BJ (cell line): ENCODE results near the gene PPP1R13B. TPM values are rescaled to one million over a fixed set of nuclear protein-coding genes. Genes with fewer than 3 reads are reported as not detected.

Source experiments
- CTCF ChIA-PET: fragments of 350-600 bp; formaldehyde crosslinking; extraction: SDS; loops from one replicate; lab custom pipeline; 2021; ENCODE audit warnings: antibody characterized with exemption, inconsistent platforms; lab: Yijun Ruan, JAX
- POLR2A ChIA-PET: fragments of 300-600 bp; sonication (Branson Sonifier 250); formaldehyde crosslinking; extraction: SDS; loops from one replicate; lab custom pipeline; 2021; ENCODE audit warnings: antibody characterized with exemption; lab: Charles Lee
- DNase-seq: peaks from one replicate; pipeline ENCODE4 v3.0.0-alpha.2; 2011; ENCODE audit warnings: low read depth
- H3K27me3 ChIP-seq: 2 replicates; pipeline ENCODE4 v1.6.0; 2011; ENCODE audit warnings: low read length; ENCODE audit not compliant: control insufficient read depth, insufficient read depth
- H3K36me3 ChIP-seq: 2 replicates; pipeline ENCODE4 v1.5.1; 2011; ENCODE audit warnings: low read length; ENCODE audit not compliant: control insufficient read depth, insufficient read depth
- H3K4me3 ChIP-seq: 2 replicates; pipeline ENCODE4 v1.5.1; 2011; ENCODE audit warnings: low read depth, mild to moderate bottlenecking, control low read depth, low read length
- CTCF ChIP-seq: IDR thresholded peaks from 2 replicates; pipeline ENCODE4 v1.5.1; 2011; ENCODE audit warnings: low read depth, mild to moderate bottlenecking, control low read depth, inconsistent platforms, low read length, moderate library complexity; ENCODE audit not compliant: insufficient read depth
- polyA plus RNA-seq: library from polyadenylated mRNA; depleted of rRNA; stranded (reverse); fragments of >200 nt; gene quantifications from 2 replicates; pipeline ENCODE4 v1.2.3, GENCODE V29; 2011

PPP1R13B gene
- polyA plus RNA-seq, 1 experiment, result 3.3 TPM

- DNase-seq, result no peak
- CTCF ChIA-PET, result interaction anchor here (1.6 to 2.6 kb wide), 2 partner anchors 12 to 45 kb away, joined by 4 to 6 read pairs; no protein-coding TSS in a partner anchor
These were observed 83.5 kb downstream of the PPP1R13B start for GRCh38 chr14:103763730-103764488.

GRCh38 chr14:103762541-103762940 is 84.8 kb downstream of the PPP1R13B start:
- H3K27me3 ChIP-seq, result no peaks in the 10 kb centered on the region
- H3K36me3 ChIP-seq, result no peaks in the 10 kb centered on the region; the same call in 1 of the 2 replicates
- ChIA-PET POLR2A (no interaction called here), CTCF (no interaction called here)
- TF ChIP-seq CTCF, result no peak
- H3K4me3 ChIP-seq, result no peak overlapping the region
- no peak for DNase-seq

More at GRCh38 chr14:103763730-103764488, 83.5 kb downstream of the PPP1R13B start:
- POLR2A ChIA-PET, result no interaction called here
- TF ChIP-seq CTCF, result no peak
- H3K4me3 ChIP-seq, result no peak overlapping the region
- no peaks in the 10 kb centered on the region; the same call in 1 of the 2 replicates for H3K36me3 ChIP-seq
- H3K27me3 ChIP-seq, result no peaks in the 10 kb centered on the region

- POLR2A ChIA-PET, result no interaction called here
- Histone ChIP-seq H3K36me3 (no peaks in the 10 kb centered on the region; the same call in 1 of the 2 replicates), H3K4me3 (no peak overlapping the region), H3K27me3 (no peaks in the 10 kb centered on the region)
- DNase-seq, result no peak
- CTCF ChIA-PET, result no interaction called here
- TF ChIP-seq CTCF, result no peak
These were observed 85.3 kb downstream of the PPP1R13B start for GRCh38 chr14:103762036-103762435.

- Histone ChIP-seq H3K36me3 (no peaks in the 10 kb centered on the region), H3K27me3 (no peaks in the 10 kb centered on the region), H3K4me3 (no peak overlapping the region)
- CTCF ChIA-PET, result interaction anchor here (0.6 kb wide), 3 partner anchors 10 to 53 kb away, joined by 3 read pairs; no protein-coding TSS in a partner anchor
- no peak for TF ChIP-seq CTCF
- POLR2A ChIA-PET, result no interaction called here
- DNase-seq, result no peak
These were observed 89.2 kb downstream of the PPP1R13B start for GRCh38 chr14:103758059-103758776.

GRCh38 chr14:103755060-103755459 is 92.3 kb downstream of the PPP1R13B start:
- no peaks in the 10 kb centered on the region for H3K36me3 ChIP-seq
- DNase-seq, result no peak
- H3K27me3 ChIP-seq, result no peaks in the 10 kb centered on the region
- CTCF ChIA-PET, result no interaction called here
- H3K4me3 ChIP-seq, result no peak overlapping the region
- no peak for TF ChIP-seq CTCF
- POLR2A ChIA-PET, result no interaction called here
